ENCODE measurements around the gene GLI1.
"Not testable (repeated sequence)": the region's sequence is repeated elsewhere in the genome, so short reads cannot be mapped to it uniquely, and the experiment has no call there.

The GLI1 gene

GRCh38 chr12:57512665-57513064, 53.1 kb downstream of the GLI1 start:
- H2BK120ac ChIP-seq (ENCODE audit: low read depth, low read length): no peak overlapping the region
- H3K4me1 ChIP-seq (ENCODE audit: control insufficient read depth, low read depth, low read length): no peaks in the 10 kb centered on the region
- H3K27me3 ChIP-seq (ENCODE audit: insufficient read depth, low read length, poor library complexity): no peaks in the 10 kb centered on the region
- no peak overlapping the region for H2BK15ac ChIP-seq (replicated peaks; ENCODE audit: low read depth)
- no peak overlapping the region for H3K56ac ChIP-seq (ENCODE audit: low read length)
- H3K18ac ChIP-seq (ENCODE audit: low read length): no peak overlapping the region
- no peak overlapping the region for H4K5ac ChIP-seq (ENCODE audit: low read length)
- no peak overlapping the region for H3K4me2 ChIP-seq (ENCODE audit: low read length)
- no peak overlapping the region for H2AK5ac ChIP-seq (ENCODE audit: low read length)
- H3K79me2 ChIP-seq (ENCODE audit: control insufficient read depth, insufficient read depth, low read length): no peaks in the 10 kb centered on the region
- H3K23ac ChIP-seq (ENCODE audit: low read length): no peak overlapping the region
- no peak overlapping the region for H3K27ac ChIP-seq (ENCODE audit: low read depth, low read length)
- H3K36me3 ChIP-seq (ENCODE audit: control insufficient read depth, insufficient read depth, low read length): peaks cover 37% of the 10 kb centered on the region
- H4K8ac ChIP-seq (ENCODE audit: low read depth, low read length): no peak overlapping the region
- H3K79me1 ChIP-seq (ENCODE audit: low read length): peaks cover 6% of the 10 kb centered on the region
- no peak for DNase-seq
- no peak overlapping the region for H3K4me3 ChIP-seq (ENCODE audit: low read length)
- H3K9ac ChIP-seq (ENCODE audit: low read length): no peak overlapping the region
- no peak overlapping the region for H2BK5ac ChIP-seq (ENCODE audit: low read length)
- no peak overlapping the region for H3K4ac ChIP-seq (ENCODE audit: low read depth, low read length)
- WGBS (ENCODE audit: extremely low coverage, insufficient coverage, low lambda C conversion rate): no CpG with 5 or more reads among the region's 6 CpGs

GRCh38 chr12:57513266-57513665, 53.7 kb downstream of the GLI1 start:
- Histone ChIP-seq H3K27me3 (ENCODE audit: insufficient read depth, low read length, poor library complexity) (no peaks in the 10 kb centered on the region), H3K9ac (ENCODE audit: low read length) (no peak overlapping the region), H3K56ac (ENCODE audit: low read length) (no peak overlapping the region), H2BK15ac (replicated peaks; ENCODE audit: low read depth) (no peak overlapping the region), H3K36me3 (ENCODE audit: control insufficient read depth, insufficient read depth, low read length) (peaks cover 39% of the 10 kb centered on the region), H3K79me2 (ENCODE audit: control insufficient read depth, insufficient read depth, low read length) (peaks cover 2% of the 10 kb centered on the region), H4K5ac (ENCODE audit: low read length) (no peak overlapping the region), H3K4me3 (ENCODE audit: low read length) (no peak overlapping the region), H3K18ac (ENCODE audit: low read length) (no peak overlapping the region), H3K79me1 (ENCODE audit: low read length) (peaks cover 6% of the 10 kb centered on the region), H3K23ac (ENCODE audit: low read length) (no peak overlapping the region), H2AK5ac (ENCODE audit: low read length) (no peak overlapping the region), H4K8ac (ENCODE audit: low read depth, low read length) (no peak overlapping the region), H3K4me1 (ENCODE audit: control insufficient read depth, low read depth, low read length) (peaks cover under 1% of the 10 kb centered on the region), H2BK120ac (ENCODE audit: low read depth, low read length) (no peak overlapping the region), H3K4ac (ENCODE audit: low read depth, low read length) (no peak overlapping the region), H2BK5ac (ENCODE audit: low read length) (no peak overlapping the region), H3K27ac (ENCODE audit: low read depth, low read length) (no peak overlapping the region), H3K4me2 (ENCODE audit: low read length) (no peak overlapping the region)
- DNase-seq: no peak
- WGBS (ENCODE audit: extremely low coverage, insufficient coverage, low lambda C conversion rate): no CpG with 5 or more reads among the region's 5 CpGs

- not testable (repeated sequence) for H2BK120ac ChIP-seq (ENCODE audit: low read depth, low read length); H4K5ac ChIP-seq (ENCODE audit: low read length); H3K18ac ChIP-seq (ENCODE audit: low read length); H3K23ac ChIP-seq (ENCODE audit: low read length); H3K79me2 ChIP-seq (ENCODE audit: control insufficient read depth, insufficient read depth, low read length); H4K8ac ChIP-seq (ENCODE audit: low read depth, low read length); H3K4me3 ChIP-seq (ENCODE audit: low read length); H2BK15ac ChIP-seq (replicated peaks; ENCODE audit: low read depth); DNase-seq; H3K4me1 ChIP-seq (ENCODE audit: control insufficient read depth, low read depth, low read length); H3K9ac ChIP-seq (ENCODE audit: low read length); H3K27me3 ChIP-seq (ENCODE audit: insufficient read depth, low read length, poor library complexity); H3K79me1 ChIP-seq (ENCODE audit: low read length); H3K56ac ChIP-seq (ENCODE audit: low read length); H3K4ac ChIP-seq (ENCODE audit: low read depth, low read length); H3K27ac ChIP-seq (ENCODE audit: low read depth, low read length); H2BK5ac ChIP-seq (ENCODE audit: low read length); H3K4me2 ChIP-seq (ENCODE audit: low read length); H2AK5ac ChIP-seq (ENCODE audit: low read length)
- peaks cover 40% of the 10 kb centered on the region for H3K36me3 ChIP-seq (ENCODE audit: control insufficient read depth, insufficient read depth, low read length)
- WGBS (ENCODE audit: extremely low coverage, insufficient coverage, low lambda C conversion rate): no CpG with 5 or more reads among the region's 6 CpGs
These were observed 54.1 kb downstream of the GLI1 start for GRCh38 chr12:57513677-57514076.

- peaks cover 40% of the 10 kb centered on the region for H3K36me3 ChIP-seq (ENCODE audit: control insufficient read depth, insufficient read depth, low read length)
- H4K5ac ChIP-seq (ENCODE audit: low read length); H3K18ac ChIP-seq (ENCODE audit: low read length); H3K27me3 ChIP-seq (ENCODE audit: insufficient read depth, low read length, poor library complexity); H3K79me2 ChIP-seq (ENCODE audit: control insufficient read depth, insufficient read depth, low read length); H4K8ac ChIP-seq (ENCODE audit: low read depth, low read length); H2BK5ac ChIP-seq (ENCODE audit: low read length); H3K23ac ChIP-seq (ENCODE audit: low read length); H3K9ac ChIP-seq (ENCODE audit: low read length); H3K79me1 ChIP-seq (ENCODE audit: low read length); H2BK15ac ChIP-seq (replicated peaks; ENCODE audit: low read depth); H3K56ac ChIP-seq (ENCODE audit: low read length); H3K4me3 ChIP-seq (ENCODE audit: low read length); DNase-seq; H3K4me1 ChIP-seq (ENCODE audit: control insufficient read depth, low read depth, low read length); H2AK5ac ChIP-seq (ENCODE audit: low read length); H3K4me2 ChIP-seq (ENCODE audit: low read length); H2BK120ac ChIP-seq (ENCODE audit: low read depth, low read length); H3K4ac ChIP-seq (ENCODE audit: low read depth, low read length); H3K27ac ChIP-seq (ENCODE audit: low read depth, low read length): not testable (repeated sequence)
- WGBS (ENCODE audit: extremely low coverage, insufficient coverage, low lambda C conversion rate): no CpG with 5 or more reads among the region's 9 CpGs
These were observed 54.7 kb downstream of the GLI1 start for GRCh38 chr12:57514246-57514645.

GRCh38 chr12:57514720-57515407, 55.3 kb downstream of the GLI1 start:
- no peak overlapping the region for H3K4me2 ChIP-seq (ENCODE audit: low read length)
- no peak overlapping the region for H3K9ac ChIP-seq (ENCODE audit: low read length)
- peaks cover 2% of the 10 kb centered on the region for H3K4me1 ChIP-seq (ENCODE audit: control insufficient read depth, low read depth, low read length)
- H2BK120ac ChIP-seq (ENCODE audit: low read depth, low read length): no peak overlapping the region
- H2BK5ac ChIP-seq (ENCODE audit: low read length): no peak overlapping the region
- no CpG with 5 or more reads among the region's 9 CpGs for WGBS (ENCODE audit: extremely low coverage, insufficient coverage, low lambda C conversion rate)
- peaks cover 6% of the 10 kb centered on the region for H3K79me1 ChIP-seq (ENCODE audit: low read length)
- no peak for DNase-seq
- no peak overlapping the region for H3K4ac ChIP-seq (ENCODE audit: low read depth, low read length)
- H4K5ac ChIP-seq (ENCODE audit: low read length): no peak overlapping the region
- H2BK15ac ChIP-seq (replicated peaks; ENCODE audit: low read depth): no peak overlapping the region
- H2AK5ac ChIP-seq (ENCODE audit: low read length): no peak overlapping the region
- H3K56ac ChIP-seq (ENCODE audit: low read length): no peak overlapping the region
- H3K79me2 ChIP-seq (ENCODE audit: control insufficient read depth, insufficient read depth, low read length): peaks cover 5% of the 10 kb centered on the region
- H3K27me3 ChIP-seq (ENCODE audit: insufficient read depth, low read length, poor library complexity): no peaks in the 10 kb centered on the region
- H4K8ac ChIP-seq (ENCODE audit: low read depth, low read length): no peak overlapping the region
- no peak overlapping the region for H3K27ac ChIP-seq (ENCODE audit: low read depth, low read length)
- no peak overlapping the region for H3K18ac ChIP-seq (ENCODE audit: low read length)
- no peak overlapping the region for H3K23ac ChIP-seq (ENCODE audit: low read length)
- peaks cover 39% of the 10 kb centered on the region for H3K36me3 ChIP-seq (ENCODE audit: control insufficient read depth, insufficient read depth, low read length)
- H3K4me3 ChIP-seq (ENCODE audit: low read length): no peak overlapping the region

GRCh38 chr12:57515408-57515933, 55.9 kb downstream of the GLI1 start:
- Histone ChIP-seq H3K56ac (ENCODE audit: low read length) (no peak overlapping the region), H3K36me3 (ENCODE audit: control insufficient read depth, insufficient read depth, low read length) (peaks cover 39% of the 10 kb centered on the region), H4K8ac (ENCODE audit: low read depth, low read length) (no peak overlapping the region), H3K4ac (ENCODE audit: low read depth, low read length) (no peak overlapping the region), H3K4me3 (ENCODE audit: low read length) (no peak overlapping the region), H2AK5ac (ENCODE audit: low read length) (no peak overlapping the region), H3K9ac (ENCODE audit: low read length) (no peak overlapping the region), H3K4me1 (ENCODE audit: control insufficient read depth, low read depth, low read length) (peaks cover 2% of the 10 kb centered on the region), H2BK120ac (ENCODE audit: low read depth, low read length) (no peak overlapping the region), H3K23ac (ENCODE audit: low read length) (no peak overlapping the region), H3K18ac (ENCODE audit: low read length) (no peak overlapping the region), H3K27me3 (ENCODE audit: insufficient read depth, low read length, poor library complexity) (no peaks in the 10 kb centered on the region), H3K4me2 (ENCODE audit: low read length) (no peak overlapping the region), H3K79me1 (ENCODE audit: low read length) (peaks cover 6% of the 10 kb centered on the region), H4K5ac (ENCODE audit: low read length) (no peak overlapping the region), H3K27ac (ENCODE audit: low read depth, low read length) (no peak overlapping the region), H2BK15ac (replicated peaks; ENCODE audit: low read depth) (no peak overlapping the region), H3K79me2 (ENCODE audit: control insufficient read depth, insufficient read depth, low read length) (peaks cover 5% of the 10 kb centered on the region), H2BK5ac (ENCODE audit: low read length) (no peak overlapping the region)
- DNase-seq: no peak
- no CpG with 5 or more reads among the region's 3 CpGs for WGBS (ENCODE audit: extremely low coverage, insufficient coverage, low lambda C conversion rate)

Measured in mesendoderm (in vitro differentiated cells).